Osteoblast (primary cell): ENCODE results near the gene ZC3H18. TPM values are rescaled to one million over a fixed set of nuclear protein-coding genes. Genes with fewer than 3 reads are reported as not detected.

Experiments
- DNase-seq: peaks from one replicate; pipeline ENCODE4 v3.0.0; 2011; ENCODE audit warnings: low spot score, mixed read lengths; ENCODE audit not compliant: insufficient read length; ENCODE audit errors: missing footprints
- H2AFZ ChIP-seq: 2 replicates; pipeline ENCODE4 v1.6.0; 2011; ENCODE audit warnings: mild to moderate bottlenecking, low read length
- H3K27ac ChIP-seq: 2 replicates; pipeline ENCODE4 v1.5.1; 2011; ENCODE audit warnings: mild to moderate bottlenecking, low read depth, low read length, moderate library complexity
- H3K27me3 ChIP-seq: 2 replicates; pipeline ENCODE4 v1.6.0; 2012; ENCODE audit warnings: mild to moderate bottlenecking, control low read depth, inconsistent platforms, low read length, moderate library complexity; ENCODE audit not compliant: insufficient read depth
- H3K36me3 ChIP-seq: 2 replicates; pipeline ENCODE4 v1.5.1; 2011; ENCODE audit warnings: mild to moderate bottlenecking, low read length, control low read depth, moderate library complexity; ENCODE audit not compliant: insufficient read depth
- H3K4me1 ChIP-seq: 2 replicates; pipeline ENCODE4 v1.5.1; 2011; ENCODE audit warnings: mild to moderate bottlenecking, low read length, control low read depth, moderate library complexity; ENCODE audit not compliant: insufficient read depth
- H3K4me2 ChIP-seq: 2 replicates; pipeline ENCODE4 v1.6.0; 2011; ENCODE audit warnings: mild to moderate bottlenecking, low read length; ENCODE audit not compliant: insufficient read depth
- H3K4me3 ChIP-seq: fragments of 200-600 bp; sonication (generic); 3 replicates; pipeline ENCODE4 v1.5.1; 2012; ENCODE audit warnings: mild to moderate bottlenecking, low read length, inconsistent platforms; ENCODE audit not compliant: insufficient read depth
- H3K79me2 ChIP-seq: 2 replicates; pipeline ENCODE4 v1.6.0; 2012; ENCODE audit warnings: mild to moderate bottlenecking, low read length, control low read depth, inconsistent platforms; ENCODE audit not compliant: insufficient read depth
- H3K9me3 ChIP-seq: 2 replicates; pipeline ENCODE4 v1.5.1; 2011; ENCODE audit warnings: low read depth, low read length, control low read depth
- H4K20me1 ChIP-seq: 2 replicates; pipeline ENCODE4 v1.6.0; 2012; ENCODE audit warnings: mild to moderate bottlenecking, low read length, control low read depth; ENCODE audit not compliant: insufficient read depth
- CTCF ChIP-seq: IDR thresholded peaks from 2 replicates; pipeline ENCODE4 v1.5.1; 2011; ENCODE audit warnings: mild to moderate bottlenecking, low read depth, low read length, moderate library complexity; ENCODE audit errors: extremely low read depth
- total RNA-seq: library from RNA; depleted of rRNA; stranded (reverse); fragments of >200 nt; gene quantifications from 2 replicates; pipeline ENCODE4 v1.2.3, GENCODE V29; 2012

ZC3H18 gene
- total RNA-seq, 1 donor, result 10.9 TPM

- Histone ChIP-seq H3K9me3 (no peaks in the 10 kb centered on the region), H4K20me1 (peaks cover 18% of the 10 kb centered on the region), H3K79me2 (no peaks in the 10 kb centered on the region), H3K27ac (no peak overlapping the region), H3K27me3 (peaks cover 33% of the 10 kb centered on the region), H3K4me2 (no peak overlapping the region), H3K4me3 (no peak overlapping the region), H3K4me1 (no peaks in the 10 kb centered on the region), H2AFZ (no peak overlapping the region), H3K36me3 (no peaks in the 10 kb centered on the region)
- TF ChIP-seq CTCF, result no peak
- peak; percentile 90 for DNase-seq
Observed at GRCh38 chr16:88527937-88528743, 42.1 kb upstream of the ZC3H18 start.

GRCh38 chr16:88528902-88529318, 41.3 kb upstream of the ZC3H18 start:
- no peak overlapping the region for H3K27ac ChIP-seq
- H3K36me3 ChIP-seq, result no peaks in the 10 kb centered on the region
- H3K4me1 ChIP-seq, result no peaks in the 10 kb centered on the region
- H3K79me2 ChIP-seq, result no peaks in the 10 kb centered on the region
- H2AFZ ChIP-seq, result no peak overlapping the region
- H3K27me3 ChIP-seq, result peaks cover 25% of the 10 kb centered on the region
- H4K20me1 ChIP-seq, result peaks cover 18% of the 10 kb centered on the region
- H3K4me2 ChIP-seq, result no peak overlapping the region
- no peak for DNase-seq
- no peak for TF ChIP-seq CTCF
- H3K9me3 ChIP-seq, result no peaks in the 10 kb centered on the region
- no peak overlapping the region for H3K4me3 ChIP-seq

GRCh38 chr16:88529596-88529995, 40.6 kb upstream of the ZC3H18 start:
- no peak overlapping the region for H3K4me2 ChIP-seq
- TF ChIP-seq CTCF, result no peak
- no peaks in the 10 kb centered on the region for H3K79me2 ChIP-seq
- peaks cover 18% of the 10 kb centered on the region for H3K27me3 ChIP-seq
- no peak overlapping the region for H2AFZ ChIP-seq
- no peak for DNase-seq
- no peak overlapping the region for H3K27ac ChIP-seq
- peaks cover 16% of the 10 kb centered on the region for H4K20me1 ChIP-seq
- H3K36me3 ChIP-seq, result no peaks in the 10 kb centered on the region
- H3K4me1 ChIP-seq, result no peaks in the 10 kb centered on the region
- no peaks in the 10 kb centered on the region for H3K9me3 ChIP-seq
- no peak overlapping the region for H3K4me3 ChIP-seq

- no peak for TF ChIP-seq CTCF
- H3K36me3 ChIP-seq, result no peaks in the 10 kb centered on the region
- H3K4me2 ChIP-seq, result no peak overlapping the region
- H2AFZ ChIP-seq, result no peak overlapping the region
- H3K27me3 ChIP-seq, result peaks cover 12% of the 10 kb centered on the region
- H4K20me1 ChIP-seq, result peaks cover 19% of the 10 kb centered on the region
- no peak overlapping the region for H3K27ac ChIP-seq
- peaks cover 2% of the 10 kb centered on the region for H3K79me2 ChIP-seq
- H3K9me3 ChIP-seq, result no peaks in the 10 kb centered on the region
- DNase-seq, result no peak
- H3K4me1 ChIP-seq, result peaks cover 4% of the 10 kb centered on the region
- H3K4me3 ChIP-seq, result no peak overlapping the region
Observed at GRCh38 chr16:88530051-88530857, 39.9 kb upstream of the ZC3H18 start.
